C4-2B (cell line): ENCODE data around the gene LATS2.

Source experiments
- CTCF ChIP-seq: fragments of 450-650 bp; conservative IDR thresholded peaks from 2 replicates; pipeline ENCODE4 v1.5.1; 2017; ENCODE audit warnings: mild to moderate bottlenecking
- ZFX ChIP-seq: fragments of 450-650 bp; IDR thresholded peaks from 2 replicates; pipeline ENCODE4 v1.6.1; 2017

- no peak for TF ChIP-seq CTCF
- no peak for TF ChIP-seq ZFX
Measured at GRCh38 chr13:21008026-21008425, 53.4 kb downstream of the LATS2 start.
